HCT116 (cell line): ENCODE results near the gene RPLP1. TPM values are rescaled to one million over a fixed set of nuclear protein-coding genes. Genes with fewer than 3 reads are reported as not detected.

Experiments used
- ATAC-seq: fragments of 200-7000 bp; cut with Tn5 transposase; 2 replicates; pipeline ENCODE4 v1.9.1; 2020; ENCODE audit warnings: mild to moderate bottlenecking, moderate library complexity
- BruUV-seq: library from RNA; stranded (reverse); fragments of 400-500 nt; replicated peaks from 2 replicates; lab custom pipeline; 2021; lab: Mats Ljungman, UMichigan
- CTCF ChIA-PET: fragments of 300-600 bp; sonication (Branson Sonifier 250); formaldehyde crosslinking; loops from one replicate; lab custom pipeline; 2021; ENCODE audit warnings: antibody characterized with exemption; lab: Charles Lee
- POLR2A ChIA-PET: fragments of 300-600, 350-600 bp; sonication (Branson Sonifier 250); formaldehyde crosslinking; loops from one replicate; lab custom pipeline; 2021; ENCODE audit warnings: antibody characterized with exemption; lab: Charles Lee
- RAD21 ChIA-PET, 2 experiments: fragments of 300-600 bp; sonication (Branson Sonifier 250); formaldehyde crosslinking; loops; one replicate each; lab custom pipeline; 2023; ENCODE audit warnings: low total read pairs in 2 of 2; ENCODE audit not compliant: uncharacterized antibody in 2 of 2, unreplicated experiment in 2 of 2, low non-redundant PET in 1 of 2; lab: Charles Lee
- DNase-seq: peaks from one replicate; pipeline ENCODE4 v3.0.0-alpha.2; 2010; ENCODE audit warnings: low read depth, low spot score
- H2AFZ ChIP-seq: fragments of 200-600 bp; shearing (Covaris generic), sonication (generic); 2 replicates; pipeline ENCODE4 v1.6.1; 2017; ENCODE audit warnings: low read depth, mixed run types, mixed read lengths, antibody characterized with exemption, low read length; ENCODE audit not compliant: poor library complexity, severe bottlenecking
- H3K27ac ChIP-seq: 2 replicates; pipeline ENCODE4 v1.5.1; 2012; ENCODE audit warnings: low read depth, low read length
- H3K27me3 ChIP-seq: fragments of 200-600 bp; sonication (generic); 2 replicates; pipeline ENCODE4 v1.6.1; 2016; ENCODE audit warnings: mixed run types, low read length, mixed read lengths; ENCODE audit not compliant: insufficient read depth
- H3K36me3 ChIP-seq, 2 experiments: fragments of 200-500 bp in 1 of 2; fragments of 200-600 bp in 1 of 2; sonication (Bioruptor generic) in 1 of 2; sonication (generic) in 1 of 2; 2 replicates each; pipeline versions ENCODE4 v1.5.1 to v1.6.1; 2014 to 2016; ENCODE audit warnings: low read length in 2 of 2, inconsistent platforms in 1 of 2, mixed read lengths in 1 of 2, mixed run types in 1 of 2; ENCODE audit not compliant: insufficient read depth in 2 of 2, control insufficient read depth in 1 of 2
- H3K4me1 ChIP-seq, 2 experiments: fragments of 200-600 bp in 1 of 2; sonication (generic) in 1 of 2; 2 replicates each; pipeline versions ENCODE4 v1.5.1 to v1.6.1; 2012 to 2017; ENCODE audit warnings: low read length in 2 of 2, inconsistent platforms in 1 of 2, mild to moderate bottlenecking in 1 of 2, mixed read lengths in 1 of 2, mixed run types in 1 of 2, moderate library complexity in 1 of 2; ENCODE audit not compliant: insufficient read depth in 2 of 2, control insufficient read depth in 1 of 2
- H3K4me2 ChIP-seq: fragments of 200-600 bp; sonication (generic); 2 replicates; pipeline ENCODE4 v1.6.1; 2017; ENCODE audit warnings: mixed run types, low read length, mixed read lengths
- H3K4me3 ChIP-seq, 2 experiments: fragments of 200-600 bp in 1 of 2; sonication (generic) in 1 of 2; replicated peaks in 1 of 2; 2 replicates each; pipeline ENCODE4 v1.5.1; 2011 to 2016; ENCODE audit warnings: low read length in 2 of 2, control low read depth in 1 of 2, low read depth in 1 of 2, mild to moderate bottlenecking in 1 of 2, mixed read lengths in 1 of 2, mixed run types in 1 of 2
- H3K79me2 ChIP-seq: fragments of 200-600 bp; sonication (generic); 2 replicates; pipeline ENCODE4 v1.6.1; 2017; ENCODE audit warnings: mild to moderate bottlenecking, mixed run types, low read length, moderate library complexity, mixed read lengths; ENCODE audit not compliant: insufficient read depth
- H3K9ac ChIP-seq: fragments of 200-600 bp; sonication (generic); 2 replicates; pipeline ENCODE4 v1.6.1; 2016; ENCODE audit warnings: low read length, mixed read lengths
- H3K9me2 ChIP-seq: fragments of 200-600 bp; sonication (generic), shearing (Covaris generic); 2 replicates; pipeline ENCODE4 v1.6.1; 2017; ENCODE audit warnings: mixed run types, mild to moderate bottlenecking, moderate library complexity; ENCODE audit not compliant: insufficient read depth
- H3K9me3 ChIP-seq, 2 experiments: fragments of 200-500 bp in 1 of 2; fragments of 200-600 bp in 1 of 2; sonication (Bioruptor generic) in 1 of 2; sonication (generic) in 1 of 2; 2 replicates each; pipeline ENCODE4 v1.6.1; 2014 to 2017; ENCODE audit warnings: low read length in 2 of 2, mixed read lengths in 2 of 2, inconsistent platforms in 1 of 2, low read depth in 1 of 2, mild to moderate bottlenecking in 1 of 2, mixed run types in 1 of 2, moderate library complexity in 1 of 2; ENCODE audit not compliant: control insufficient read depth in 1 of 2, insufficient read depth in 1 of 2
- H4K20me1 ChIP-seq: fragments of 200-600 bp; sonication (generic), shearing (Covaris generic); 2 replicates; pipeline ENCODE4 v1.6.1; 2017; ENCODE audit warnings: mixed run types, mild to moderate bottlenecking, moderate library complexity; ENCODE audit not compliant: insufficient read depth
- CBX3 ChIP-seq: IDR thresholded peaks from 2 replicates; pipeline ENCODE4 v1.6.1; 2012; ENCODE audit warnings: low read depth
- CEBPB ChIP-seq: IDR thresholded peaks from 2 replicates; pipeline ENCODE4 v1.6.1; 2012; ENCODE audit warnings: low read depth
- EGR1 ChIP-seq: IDR thresholded peaks from 2 replicates; pipeline ENCODE4 v1.6.1; 2012; ENCODE audit warnings: low read depth
- ELF1 ChIP-seq: IDR thresholded peaks from 2 replicates; pipeline ENCODE4 v1.6.1; 2012; ENCODE audit warnings: low read depth, borderline replicate concordance
- EZH2 ChIP-seq: fragments of 200-600 bp; sonication (generic); IDR thresholded peaks from 2 replicates; pipeline ENCODE4 v1.6.1; 2017; ENCODE audit warnings: antibody characterized with exemption, mixed run types
- EZH2phosphoT487 ChIP-seq: fragments of 200-600 bp; IDR thresholded peaks from 2 replicates; pipeline ENCODE4 v1.6.1; 2018; ENCODE audit warnings: antibody characterized with exemption, borderline replicate concordance
- FOSL1 ChIP-seq: IDR thresholded peaks from 2 replicates; pipeline ENCODE4 v1.6.1; 2012; ENCODE audit warnings: low read depth
- JUND ChIP-seq: IDR thresholded peaks from 2 replicates; pipeline ENCODE4 v1.6.1; 2012
- POLR2AphosphoS5 ChIP-seq: IDR thresholded peaks from 2 replicates; pipeline ENCODE4 v1.6.1; 2011; ENCODE audit warnings: mild to moderate bottlenecking, low read depth, low read length, moderate library complexity
- SIN3A ChIP-seq: IDR thresholded peaks from 2 replicates; pipeline ENCODE4 v1.6.1; 2012; ENCODE audit warnings: low read depth
- SP1 ChIP-seq: IDR thresholded peaks from 2 replicates; pipeline ENCODE4 v1.6.1; 2012; ENCODE audit warnings: low read depth
- SRF ChIP-seq: IDR thresholded peaks from 2 replicates; pipeline ENCODE4 v1.6.1; 2012; ENCODE audit warnings: low read depth
- TCF7L2 ChIP-seq: IDR thresholded peaks from 2 replicates; pipeline ENCODE4 v1.7.0; 2011; ENCODE audit warnings: borderline replicate concordance, inconsistent platforms; ENCODE audit not compliant: insufficient read depth, insufficient read length; ENCODE audit errors: extremely low read depth
- YY1 ChIP-seq: IDR thresholded peaks from 2 replicates; pipeline ENCODE4 v1.6.1; 2011; ENCODE audit warnings: low read length, low read depth, moderate library complexity, mild to moderate bottlenecking; ENCODE audit not compliant: insufficient replicate concordance; ENCODE audit errors: extremely low read depth
- ZFX ChIP-seq: fragments of 450-650 bp; IDR thresholded peaks from 2 replicates; pipeline ENCODE4 v1.6.1; 2017
- ZNF274 ChIP-seq: fragments of 200-500 bp; sonication (Bioruptor generic); IDR thresholded peaks from 2 replicates; pipeline ENCODE4 v1.6.1; 2014; ENCODE audit warnings: mild to moderate bottlenecking, low read depth, low read length, inconsistent platforms
- intact Hi-C: fragments of 100-400 bp; cut with micrococcal nuclease; formaldehyde crosslinking; loops from 2 replicates; pipeline ENCODE4 v1.10.0; 2022
- total RNA-seq: library from RNA; stranded (reverse); gene quantifications from one replicate; pipeline ENCODE4 v1.2.1, GENCODE V29; 2021; ENCODE audit not compliant: unreplicated experiment
- TF ChIP-seq, protein P1 (sequence below): IDR thresholded peaks from 2 replicates; pipeline ENCODE4 v1.6.1; 2012
- TF ChIP-seq, protein P2 (sequence below), 3 experiments: fragments of 200-600 bp in 1 of 3; sonication (generic) in 1 of 3; IDR thresholded peaks in 2 of 3; conservative IDR thresholded peaks in 1 of 3; 2 replicates each; pipeline ENCODE4 v1.5.1; 2012 to 2017; ENCODE audit warnings: low read depth in 2 of 3, low read length in 2 of 3, antibody characterized with exemption in 1 of 3, borderline replicate concordance in 1 of 3, control low read depth in 1 of 3, mild to moderate bottlenecking in 1 of 3, mixed read lengths in 1 of 3, mixed run types in 1 of 3, moderate library complexity in 1 of 3; ENCODE audit not compliant: insufficient read depth in 1 of 3
- TF ChIP-seq, protein P3 (sequence below): IDR thresholded peaks from 2 replicates; pipeline ENCODE4 v1.6.1; 2011; ENCODE audit warnings: mild to moderate bottlenecking, low read length, moderate library complexity; ENCODE audit not compliant: insufficient replicate concordance; ENCODE audit errors: extremely low read depth

The RPLP1 gene
- total RNA-seq, 1 experiment from 2014 or later: 3,138 TPM

DNA sequence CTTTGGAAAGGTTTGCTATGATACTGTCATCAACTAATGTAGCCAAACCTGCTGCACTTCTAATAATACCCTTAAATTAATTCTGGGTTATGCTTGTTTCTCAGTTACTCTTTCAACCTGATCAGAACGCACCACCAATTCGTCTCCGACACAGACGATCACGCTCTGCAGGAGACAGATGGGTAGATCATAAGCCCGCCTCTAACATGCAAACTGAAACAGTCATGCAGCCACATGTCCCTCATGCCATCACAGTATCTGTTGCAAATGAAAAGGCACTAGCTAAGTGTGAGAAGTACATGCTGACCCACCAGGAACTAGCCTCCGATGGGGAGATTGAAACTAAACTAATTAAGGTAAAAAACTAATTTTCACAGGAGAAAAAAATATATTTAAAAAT, 7.9 kb upstream of the RPLP1 start (continued):
- TF ChIP-seq TCF7L2: no peak

DNA sequence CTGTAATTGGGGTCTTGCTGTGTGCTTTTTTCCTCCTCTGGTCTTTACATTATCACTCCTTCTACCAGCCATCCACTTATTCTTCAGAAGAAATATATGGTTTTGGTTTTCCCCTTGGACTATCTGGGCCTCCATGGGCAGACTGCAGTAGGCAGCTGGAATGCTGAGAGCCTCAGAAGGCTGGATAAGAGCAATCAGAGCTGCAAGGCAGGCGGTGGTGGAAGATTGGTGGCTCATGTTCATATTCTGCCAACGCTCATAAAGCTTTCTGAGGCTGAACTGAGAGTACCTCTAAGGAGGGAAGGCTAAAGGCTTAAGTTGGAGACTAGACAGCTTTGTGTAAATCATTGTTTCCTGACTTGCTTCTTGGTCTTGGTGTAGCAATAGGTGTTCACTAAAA, 5.7 kb upstream of the RPLP1 start:
- no peak for TF ChIP-seq EZH2
- no peak for TF ChIP-seq ZFX
- TF ChIP-seq, protein P1, sequence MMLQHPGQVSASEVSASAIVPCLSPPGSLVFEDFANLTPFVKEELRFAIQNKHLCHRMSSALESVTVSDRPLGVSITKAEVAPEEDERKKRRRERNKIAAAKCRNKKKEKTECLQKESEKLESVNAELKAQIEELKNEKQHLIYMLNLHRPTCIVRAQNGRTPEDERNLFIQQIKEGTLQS: no peak
- TF ChIP-seq CBX3: no peak
- TF ChIP-seq FOSL1: no peak
- TF ChIP-seq POLR2AphosphoS5: no peak
- no peak for TF ChIP-seq SP1
- TF ChIP-seq, protein P2, sequence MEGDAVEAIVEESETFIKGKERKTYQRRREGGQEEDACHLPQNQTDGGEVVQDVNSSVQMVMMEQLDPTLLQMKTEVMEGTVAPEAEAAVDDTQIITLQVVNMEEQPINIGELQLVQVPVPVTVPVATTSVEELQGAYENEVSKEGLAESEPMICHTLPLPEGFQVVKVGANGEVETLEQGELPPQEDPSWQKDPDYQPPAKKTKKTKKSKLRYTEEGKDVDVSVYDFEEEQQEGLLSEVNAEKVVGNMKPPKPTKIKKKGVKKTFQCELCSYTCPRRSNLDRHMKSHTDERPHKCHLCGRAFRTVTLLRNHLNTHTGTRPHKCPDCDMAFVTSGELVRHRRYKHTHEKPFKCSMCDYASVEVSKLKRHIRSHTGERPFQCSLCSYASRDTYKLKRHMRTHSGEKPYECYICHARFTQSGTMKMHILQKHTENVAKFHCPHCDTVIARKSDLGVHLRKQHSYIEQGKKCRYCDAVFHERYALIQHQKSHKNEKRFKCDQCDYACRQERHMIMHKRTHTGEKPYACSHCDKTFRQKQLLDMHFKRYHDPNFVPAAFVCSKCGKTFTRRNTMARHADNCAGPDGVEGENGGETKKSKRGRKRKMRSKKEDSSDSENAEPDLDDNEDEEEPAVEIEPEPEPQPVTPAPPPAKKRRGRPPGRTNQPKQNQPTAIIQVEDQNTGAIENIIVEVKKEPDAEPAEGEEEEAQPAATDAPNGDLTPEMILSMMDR (IDR thresholded peaks at IDR 0.05 in 2 of 3, conservative IDR thresholded peaks at IDR 0.05 in 1 of 3; ENCODE audit: borderline replicate concordance in 1 of 3, insufficient read depth in 1 of 3, low read depth in 2 of 3, low read length in 2 of 3): no peak
- TF ChIP-seq ELF1: no peak
- no peak for TF ChIP-seq JUND
- TF ChIP-seq EZH2phosphoT487: no peak
- no peak for TF ChIP-seq YY1
- TF ChIP-seq EGR1: no peak
- TF ChIP-seq, protein P3, sequence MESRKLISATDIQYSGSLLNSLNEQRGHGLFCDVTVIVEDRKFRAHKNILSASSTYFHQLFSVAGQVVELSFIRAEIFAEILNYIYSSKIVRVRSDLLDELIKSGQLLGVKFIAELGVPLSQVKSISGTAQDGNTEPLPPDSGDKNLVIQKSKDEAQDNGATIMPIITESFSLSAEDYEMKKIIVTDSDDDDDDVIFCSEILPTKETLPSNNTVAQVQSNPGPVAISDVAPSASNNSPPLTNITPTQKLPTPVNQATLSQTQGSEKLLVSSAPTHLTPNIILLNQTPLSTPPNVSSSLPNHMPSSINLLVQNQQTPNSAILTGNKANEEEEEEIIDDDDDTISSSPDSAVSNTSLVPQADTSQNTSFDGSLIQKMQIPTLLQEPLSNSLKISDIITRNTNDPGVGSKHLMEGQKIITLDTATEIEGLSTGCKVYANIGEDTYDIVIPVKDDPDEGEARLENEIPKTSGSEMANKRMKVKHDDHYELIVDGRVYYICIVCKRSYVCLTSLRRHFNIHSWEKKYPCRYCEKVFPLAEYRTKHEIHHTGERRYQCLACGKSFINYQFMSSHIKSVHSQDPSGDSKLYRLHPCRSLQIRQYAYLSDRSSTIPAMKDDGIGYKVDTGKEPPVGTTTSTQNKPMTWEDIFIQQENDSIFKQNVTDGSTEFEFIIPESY: no peak
- TF ChIP-seq SIN3A: no peak
- TF ChIP-seq SRF: no peak
- TF ChIP-seq ZNF274: no peak
- no peak for TF ChIP-seq CEBPB
- Histone ChIP-seq H3K9me3 (no peaks in the 10 kb centered on the region), H3K9me2 (no peaks in the 10 kb centered on the region), H3K27ac (no peak overlapping the region), H2AFZ (no peak overlapping the region), H3K36me3 (peaks cover 45 to 55% of the 10 kb centered on the region in 2 experiments), H3K9ac (no peak overlapping the region), H3K27me3 (no peaks in the 10 kb centered on the region), H3K4me2 (no peak overlapping the region), H4K20me1 (no peaks in the 10 kb centered on the region), H3K79me2 (peaks cover 28% of the 10 kb centered on the region), H3K4me1 (peaks cover 2 to 3% of the 10 kb centered on the region in 2 experiments; a peak in 3 of 4 replicates), H3K4me3 (no peak overlapping the region)
- RAD21 ChIA-PET: no interaction called here
- intact Hi-C loops: no loop called here
- CTCF ChIA-PET: no interaction called here
- DNase-seq: no peak
- no TSS peak for BruUV-seq
- POLR2A ChIA-PET: no interaction called here
- ATAC-seq: no peak
